Measurements from ENCODE around the gene COMMD9. TPM values are rescaled to one million over a fixed set of nuclear protein-coding genes. Genes with fewer than 3 reads are reported as not detected.

The COMMD9 gene
- polyA plus RNA-seq, 1 of the 3 experiments (the other 2 are of a cell fraction) = 44.2 TPM

DNA sequence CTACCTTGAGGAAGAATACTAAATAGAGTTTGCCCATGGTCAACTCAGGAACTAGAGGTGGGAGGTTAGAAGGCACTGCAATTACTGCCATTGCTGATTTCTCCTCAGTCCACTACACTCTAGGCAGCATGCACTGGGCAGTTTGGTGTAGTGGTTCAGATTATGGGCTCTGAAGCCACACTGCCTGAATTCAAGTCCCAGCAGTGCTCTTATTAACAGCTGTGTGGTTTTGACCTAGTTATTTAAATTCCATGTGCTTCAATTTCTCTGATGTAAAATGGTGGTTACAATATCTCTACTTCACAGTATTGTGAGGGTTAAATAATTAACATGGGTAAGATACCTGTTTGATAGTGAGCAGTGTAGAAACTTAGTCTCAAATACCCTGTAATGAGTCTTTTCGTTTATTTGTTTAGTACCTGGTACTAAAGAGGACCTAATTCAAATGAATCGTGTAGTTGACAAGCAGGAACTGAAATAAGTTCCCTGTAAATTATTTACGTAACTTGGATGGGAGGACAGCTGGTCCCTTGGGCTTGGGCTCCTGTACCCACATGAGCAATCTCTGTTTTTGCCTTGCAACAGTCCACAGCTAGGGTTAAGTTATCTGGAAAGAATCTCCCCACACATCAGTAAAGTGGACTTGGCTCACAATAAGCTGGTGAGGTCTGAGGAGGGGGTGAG lies 24.7 kb upstream of the COMMD9 start:
- POLR2A ChIA-PET = no interaction called here
- TF ChIP-seq ELF1 (IDR thresholded peaks at IDR 0.05) (no peak), POLR2AphosphoS5 (IDR thresholded peaks at IDR 0.05; ENCODE audit: low read depth, low read length) (no peak), NRF1 (IDR thresholded peaks at IDR 0.05; ENCODE audit: low read depth, low read length) (no peak), MEF2A (IDR thresholded peaks at IDR 0.05; ENCODE audit: borderline replicate concordance, low read depth) (no peak), SIN3A (IDR thresholded peaks at IDR 0.05; ENCODE audit: borderline replicate concordance, low read depth, low read length) (no peak), RCOR1 (IDR thresholded peaks at IDR 0.05; ENCODE audit: low read length) (no peak), GABPA (IDR thresholded peaks at IDR 0.05; ENCODE audit: low read depth) (no peak), FOSL2 (IDR thresholded peaks at IDR 0.05; ENCODE audit: borderline replicate concordance, low read depth) (no peak), RXRA (IDR thresholded peaks at IDR 0.05; ENCODE audit: borderline replicate concordance, low read depth) (no peak), SMC3 (IDR thresholded peaks at IDR 0.05; ENCODE audit: low read depth, low read length) (no peak), RAD21 (IDR thresholded peaks at IDR 0.05; ENCODE audit: low read length) (no peak), NFIC (IDR thresholded peaks at IDR 0.05; ENCODE audit: borderline replicate concordance) (no peak), YY1 (IDR thresholded peaks at IDR 0.05; ENCODE audit: low read depth) (no peak), FOXM1 (IDR thresholded peaks at IDR 0.05; ENCODE audit: low read depth) (no peak)
- TF ChIP-seq, protein P1, sequence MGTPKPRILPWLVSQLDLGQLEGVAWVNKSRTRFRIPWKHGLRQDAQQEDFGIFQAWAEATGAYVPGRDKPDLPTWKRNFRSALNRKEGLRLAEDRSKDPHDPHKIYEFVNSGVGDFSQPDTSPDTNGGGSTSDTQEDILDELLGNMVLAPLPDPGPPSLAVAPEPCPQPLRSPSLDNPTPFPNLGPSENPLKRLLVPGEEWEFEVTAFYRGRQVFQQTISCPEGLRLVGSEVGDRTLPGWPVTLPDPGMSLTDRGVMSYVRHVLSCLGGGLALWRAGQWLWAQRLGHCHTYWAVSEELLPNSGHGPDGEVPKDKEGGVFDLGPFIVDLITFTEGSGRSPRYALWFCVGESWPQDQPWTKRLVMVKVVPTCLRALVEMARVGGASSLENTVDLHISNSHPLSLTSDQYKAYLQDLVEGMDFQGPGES (IDR thresholded peaks at IDR 0.05; ENCODE audit: low read depth, low read length) = no peak
- TF ChIP-seq, protein P2, sequence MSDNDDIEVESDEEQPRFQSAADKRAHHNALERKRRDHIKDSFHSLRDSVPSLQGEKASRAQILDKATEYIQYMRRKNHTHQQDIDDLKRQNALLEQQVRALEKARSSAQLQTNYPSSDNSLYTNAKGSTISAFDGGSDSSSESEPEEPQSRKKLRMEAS (IDR thresholded peaks at IDR 0.05; ENCODE audit: low read depth) = no peak
- TF ChIP-seq, protein P3, sequence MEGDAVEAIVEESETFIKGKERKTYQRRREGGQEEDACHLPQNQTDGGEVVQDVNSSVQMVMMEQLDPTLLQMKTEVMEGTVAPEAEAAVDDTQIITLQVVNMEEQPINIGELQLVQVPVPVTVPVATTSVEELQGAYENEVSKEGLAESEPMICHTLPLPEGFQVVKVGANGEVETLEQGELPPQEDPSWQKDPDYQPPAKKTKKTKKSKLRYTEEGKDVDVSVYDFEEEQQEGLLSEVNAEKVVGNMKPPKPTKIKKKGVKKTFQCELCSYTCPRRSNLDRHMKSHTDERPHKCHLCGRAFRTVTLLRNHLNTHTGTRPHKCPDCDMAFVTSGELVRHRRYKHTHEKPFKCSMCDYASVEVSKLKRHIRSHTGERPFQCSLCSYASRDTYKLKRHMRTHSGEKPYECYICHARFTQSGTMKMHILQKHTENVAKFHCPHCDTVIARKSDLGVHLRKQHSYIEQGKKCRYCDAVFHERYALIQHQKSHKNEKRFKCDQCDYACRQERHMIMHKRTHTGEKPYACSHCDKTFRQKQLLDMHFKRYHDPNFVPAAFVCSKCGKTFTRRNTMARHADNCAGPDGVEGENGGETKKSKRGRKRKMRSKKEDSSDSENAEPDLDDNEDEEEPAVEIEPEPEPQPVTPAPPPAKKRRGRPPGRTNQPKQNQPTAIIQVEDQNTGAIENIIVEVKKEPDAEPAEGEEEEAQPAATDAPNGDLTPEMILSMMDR (IDR thresholded peaks at IDR 0.05) = no peak
- TF ChIP-seq, protein P4, sequence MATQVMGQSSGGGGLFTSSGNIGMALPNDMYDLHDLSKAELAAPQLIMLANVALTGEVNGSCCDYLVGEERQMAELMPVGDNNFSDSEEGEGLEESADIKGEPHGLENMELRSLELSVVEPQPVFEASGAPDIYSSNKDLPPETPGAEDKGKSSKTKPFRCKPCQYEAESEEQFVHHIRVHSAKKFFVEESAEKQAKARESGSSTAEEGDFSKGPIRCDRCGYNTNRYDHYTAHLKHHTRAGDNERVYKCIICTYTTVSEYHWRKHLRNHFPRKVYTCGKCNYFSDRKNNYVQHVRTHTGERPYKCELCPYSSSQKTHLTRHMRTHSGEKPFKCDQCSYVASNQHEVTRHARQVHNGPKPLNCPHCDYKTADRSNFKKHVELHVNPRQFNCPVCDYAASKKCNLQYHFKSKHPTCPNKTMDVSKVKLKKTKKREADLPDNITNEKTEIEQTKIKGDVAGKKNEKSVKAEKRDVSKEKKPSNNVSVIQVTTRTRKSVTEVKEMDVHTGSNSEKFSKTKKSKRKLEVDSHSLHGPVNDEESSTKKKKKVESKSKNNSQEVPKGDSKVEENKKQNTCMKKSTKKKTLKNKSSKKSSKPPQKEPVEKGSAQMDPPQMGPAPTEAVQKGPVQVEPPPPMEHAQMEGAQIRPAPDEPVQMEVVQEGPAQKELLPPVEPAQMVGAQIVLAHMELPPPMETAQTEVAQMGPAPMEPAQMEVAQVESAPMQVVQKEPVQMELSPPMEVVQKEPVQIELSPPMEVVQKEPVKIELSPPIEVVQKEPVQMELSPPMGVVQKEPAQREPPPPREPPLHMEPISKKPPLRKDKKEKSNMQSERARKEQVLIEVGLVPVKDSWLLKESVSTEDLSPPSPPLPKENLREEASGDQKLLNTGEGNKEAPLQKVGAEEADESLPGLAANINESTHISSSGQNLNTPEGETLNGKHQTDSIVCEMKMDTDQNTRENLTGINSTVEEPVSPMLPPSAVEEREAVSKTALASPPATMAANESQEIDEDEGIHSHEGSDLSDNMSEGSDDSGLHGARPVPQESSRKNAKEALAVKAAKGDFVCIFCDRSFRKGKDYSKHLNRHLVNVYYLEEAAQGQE (IDR thresholded peaks at IDR 0.05; ENCODE audit: low read depth, low read length) = no peak
- TF ChIP-seq, protein P5, sequence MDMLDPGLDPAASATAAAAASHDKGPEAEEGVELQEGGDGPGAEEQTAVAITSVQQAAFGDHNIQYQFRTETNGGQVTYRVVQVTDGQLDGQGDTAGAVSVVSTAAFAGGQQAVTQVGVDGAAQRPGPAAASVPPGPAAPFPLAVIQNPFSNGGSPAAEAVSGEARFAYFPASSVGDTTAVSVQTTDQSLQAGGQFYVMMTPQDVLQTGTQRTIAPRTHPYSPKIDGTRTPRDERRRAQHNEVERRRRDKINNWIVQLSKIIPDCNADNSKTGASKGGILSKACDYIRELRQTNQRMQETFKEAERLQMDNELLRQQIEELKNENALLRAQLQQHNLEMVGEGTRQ (IDR thresholded peaks at IDR 0.05; ENCODE audit: borderline replicate concordance, low read depth, low read length) = no peak
- no peaks in the 10 kb centered on the region; the same call in 1 of the 2 replicates for H3K27me3 ChIP-seq (ENCODE audit: insufficient read depth)

More for the DNA sequence above, 24.7 kb upstream of the COMMD9 start:
- CTCF ChIA-PET = no interaction called here
- Histone ChIP-seq H3K9me2 (no peaks in the 10 kb centered on the region), H3K4me3 (ENCODE audit: low read depth in 2 of 2, low read length in 1 of 2) (no peak overlapping the region), H3K79me2 (ENCODE audit: insufficient read depth) (no peaks in the 10 kb centered on the region), H3K9me3 (no peaks in the 10 kb centered on the region), H3K36me3 (replicated peaks in 1 of 2; ENCODE audit: control insufficient read depth in 1 of 2, insufficient read depth in 2 of 2, low read length in 1 of 2) (no peaks in the 10 kb centered on the region), H3F3A (replicated peaks; ENCODE audit: insufficient read depth) (no peaks in the 10 kb centered on the region), H4K20me1 (ENCODE audit: insufficient read depth) (no peaks in the 10 kb centered on the region), H3K4me2 (no peak overlapping the region), H3K4me1 (ENCODE audit: control insufficient read depth in 1 of 2, insufficient read depth in 2 of 2, low read depth in 1 of 2, low read length in 1 of 2) (no peaks in the 10 kb centered on the region), H3K9ac (no peak overlapping the region), H3K27ac (ENCODE audit: low read depth in 2 of 2, low read length in 1 of 2) (no peak overlapping the region), H2AFZ (ENCODE audit: low read depth) (no peak overlapping the region)
- WGBS (ENCODE audit: low lambda C conversion rate) = 33% methylated on average over 3 of the region's 3 CpGs
- no peak for DNase-seq
